IPS-15b (cell line): ENCODE data around the gene ADCY7.

Source experiments
- H3K27me3 ChIP-seq: one replicate; pipeline ENCODE4 v1.6.1; 2013; ENCODE audit warnings: low read length; ENCODE audit not compliant: control insufficient read depth, insufficient read depth
- H3K36me3 ChIP-seq: one replicate; pipeline ENCODE4 v1.6.1; 2013; ENCODE audit warnings: low read length; ENCODE audit not compliant: control insufficient read depth, insufficient read depth
- H3K4me1 ChIP-seq: one replicate; pipeline ENCODE4 v1.6.1; 2013; ENCODE audit warnings: mild to moderate bottlenecking, low read length; ENCODE audit not compliant: control insufficient read depth, insufficient read depth
- H3K4me3 ChIP-seq: one replicate; pipeline ENCODE4 v1.5.1; 2013; ENCODE audit warnings: low read depth, low read length
- H3K9ac ChIP-seq: one replicate; pipeline ENCODE4 v1.6.1; 2013; ENCODE audit warnings: low read depth, mild to moderate bottlenecking, low read length
- H3K9me3 ChIP-seq: one replicate; pipeline ENCODE4 v1.6.1; 2013; ENCODE audit warnings: mild to moderate bottlenecking, low read length; ENCODE audit not compliant: control insufficient read depth, insufficient read depth

Gene ADCY7

DNA sequence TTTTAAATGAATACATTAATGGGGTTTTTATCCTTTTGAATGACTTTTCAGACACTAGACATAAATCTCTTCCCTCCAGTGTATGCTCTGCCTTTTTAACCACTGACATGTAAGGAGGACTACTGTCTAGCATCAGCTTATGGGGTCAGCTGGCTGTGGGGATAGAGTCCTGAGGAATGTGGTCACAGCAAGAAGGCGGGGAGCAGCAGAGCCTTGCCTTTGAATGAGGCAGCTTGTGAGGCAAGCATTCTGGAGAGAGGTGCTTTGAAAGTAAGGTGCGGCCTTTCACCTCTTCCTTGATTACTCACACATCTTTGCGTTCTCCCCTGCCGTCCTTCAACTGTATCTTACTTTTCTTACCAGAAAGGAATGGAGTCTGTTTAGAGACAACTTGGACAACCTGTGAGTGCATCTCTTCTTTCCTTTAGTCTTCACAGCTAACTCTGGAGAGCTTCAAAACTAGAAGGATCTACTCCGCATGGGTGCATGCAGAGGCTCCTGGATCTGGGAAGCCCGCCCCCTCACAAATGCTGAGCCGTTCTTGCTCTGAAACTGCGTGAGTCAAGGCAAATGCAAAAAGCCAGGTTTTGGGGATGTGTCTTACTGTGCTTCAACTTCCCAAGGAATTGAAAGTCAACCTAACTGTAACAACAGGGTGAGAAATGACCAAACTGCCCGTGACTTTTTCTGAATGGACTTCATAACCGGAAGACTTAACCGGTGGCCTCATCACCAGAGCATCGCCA is 49.9 kb downstream of the ADCY7 start:
- Histone ChIP-seq H3K36me3 (peaks cover 56% of the 10 kb centered on the region), H3K27me3 (no peaks in the 10 kb centered on the region)

DNA sequence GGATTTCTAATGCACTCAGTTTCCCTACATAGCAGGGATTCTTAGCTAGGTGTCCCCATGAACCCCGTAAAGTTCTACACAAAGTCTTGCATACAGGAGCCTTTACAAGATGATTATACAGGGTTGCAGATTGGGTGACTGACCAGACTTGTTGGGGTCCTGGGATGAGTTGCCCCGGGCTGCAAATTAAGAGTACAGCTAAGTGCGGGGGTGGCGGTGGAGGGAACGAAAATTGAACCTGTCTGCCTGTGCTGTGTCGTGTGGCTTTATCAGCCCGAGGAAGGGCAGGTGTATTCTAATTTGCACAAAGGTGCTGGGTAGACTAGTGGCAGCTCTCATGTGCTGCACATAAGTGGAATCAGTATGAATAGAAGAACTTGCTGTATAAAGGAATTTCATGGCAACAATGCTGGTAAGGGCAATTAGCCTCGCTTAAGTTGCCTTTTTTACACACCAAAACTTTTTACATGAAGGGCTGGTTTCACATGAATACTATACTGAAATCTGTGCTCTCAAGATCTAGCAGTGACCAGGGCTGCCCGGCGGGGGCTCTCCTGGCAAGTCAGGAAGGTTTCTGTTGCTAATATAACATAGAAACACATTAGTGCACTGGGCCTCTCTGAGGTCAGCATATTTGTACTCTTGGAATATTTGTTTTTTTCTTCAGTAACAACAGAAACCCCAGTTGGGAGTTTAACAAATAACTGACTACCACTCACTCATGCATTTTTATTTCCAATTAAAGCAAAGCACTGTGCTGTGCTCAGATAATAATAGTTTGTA is 50.7 kb downstream of the ADCY7 start:
- Histone ChIP-seq H3K27me3 (no peaks in the 10 kb centered on the region), H3K36me3 (peaks cover 56% of the 10 kb centered on the region), H3K4me3 (no peak overlapping the region), H3K4me1 (no peaks in the 10 kb centered on the region), H3K9me3 (no peaks in the 10 kb centered on the region), H3K9ac (no peak overlapping the region)

More for the DNA sequence above, 49.9 kb downstream of the ADCY7 start:
- H3K4me1 ChIP-seq, result no peaks in the 10 kb centered on the region
- H3K9me3 ChIP-seq, result no peaks in the 10 kb centered on the region
- H3K9ac ChIP-seq, result no peak overlapping the region
- H3K4me3 ChIP-seq, result no peak overlapping the region

DNA sequence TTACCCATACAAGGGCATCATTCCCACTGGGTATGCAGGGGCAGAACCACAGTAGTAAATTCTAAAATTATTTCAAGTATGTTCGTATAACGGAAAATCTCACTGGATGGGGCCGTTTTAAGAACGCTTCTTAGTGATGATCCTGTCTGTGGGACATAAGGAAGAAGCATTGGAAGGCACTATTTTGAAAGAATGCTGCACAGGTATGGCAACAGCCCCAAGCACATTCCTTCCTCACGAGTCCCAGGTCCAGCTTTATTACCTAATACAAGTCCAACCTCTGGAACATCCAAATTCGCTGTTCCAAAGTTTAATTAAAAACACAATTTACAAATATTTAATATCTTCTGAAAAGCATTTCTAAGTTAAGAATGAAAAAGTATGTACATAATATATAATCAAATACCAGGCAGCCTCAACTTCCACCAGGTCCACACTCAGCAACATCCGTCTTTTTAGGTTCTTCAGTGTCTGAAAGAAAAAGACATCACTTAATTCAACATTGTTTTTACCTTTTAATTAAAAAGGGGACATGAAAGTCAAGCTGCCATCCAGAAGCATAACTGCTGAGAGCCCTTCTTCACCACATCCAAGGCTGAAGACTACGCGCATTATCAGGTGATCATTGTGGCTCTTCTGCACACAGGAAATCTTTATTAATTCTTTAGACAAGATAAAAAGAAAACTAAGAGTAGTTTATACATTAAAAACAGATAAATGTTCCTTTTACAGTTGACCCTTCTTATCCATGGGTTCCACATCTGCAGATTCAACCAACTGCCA is 52.6 kb downstream of the ADCY7 start:
- Histone ChIP-seq H3K9ac (no peak overlapping the region), H3K36me3 (peaks cover 48% of the 10 kb centered on the region), H3K27me3 (no peaks in the 10 kb centered on the region), H3K4me1 (no peaks in the 10 kb centered on the region), H3K4me3 (no peak overlapping the region), H3K9me3 (no peaks in the 10 kb centered on the region)

DNA sequence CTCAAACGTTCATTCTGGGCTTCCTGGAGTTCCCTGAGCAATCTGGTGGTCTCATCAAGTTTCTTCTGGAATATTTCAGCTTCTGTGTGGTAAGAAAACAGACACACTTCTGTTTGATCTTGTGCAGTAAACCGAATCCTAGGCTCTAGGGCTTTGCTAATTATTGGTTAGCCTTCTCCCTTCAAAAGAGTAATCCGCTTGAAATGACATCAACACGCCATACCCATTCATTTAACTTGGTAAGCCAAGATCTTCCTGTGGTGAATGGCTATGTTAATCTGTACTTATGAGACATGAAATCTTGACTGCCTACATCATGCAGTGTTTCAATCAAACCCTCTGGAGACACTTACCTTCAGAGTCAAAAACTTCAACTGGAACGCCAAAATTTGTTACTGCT is 54.0 kb downstream of the ADCY7 start:
- Histone ChIP-seq H3K27me3 (no peaks in the 10 kb centered on the region), H3K36me3 (peaks cover 43% of the 10 kb centered on the region), H3K9me3 (no peaks in the 10 kb centered on the region), H3K9ac (no peak overlapping the region), H3K4me3 (no peak overlapping the region), H3K4me1 (no peaks in the 10 kb centered on the region)

DNA sequence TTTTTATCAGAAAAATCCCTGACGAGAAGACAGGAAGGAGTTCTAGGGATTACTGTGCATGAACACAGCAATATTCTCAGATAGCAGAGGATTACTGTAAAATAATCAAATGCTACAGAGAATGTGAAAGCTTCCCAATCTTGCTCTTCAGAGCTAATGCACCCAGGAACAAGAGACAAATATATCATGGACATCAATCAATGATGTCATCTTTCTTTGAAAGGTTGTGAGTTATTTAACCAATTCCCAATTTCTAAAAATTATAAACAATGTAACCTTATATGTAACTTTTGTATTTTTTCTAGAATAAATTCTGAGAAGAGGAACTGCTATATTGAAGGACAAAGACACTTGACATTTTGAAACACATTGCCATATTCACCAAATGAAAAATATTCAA is 56.0 kb downstream of the ADCY7 start:
- H3K27me3 ChIP-seq, result no peaks in the 10 kb centered on the region
- H3K9me3 ChIP-seq, result no peaks in the 10 kb centered on the region
- H3K9ac ChIP-seq, result no peak overlapping the region
- peaks cover 24% of the 10 kb centered on the region for H3K36me3 ChIP-seq
- no peaks in the 10 kb centered on the region for H3K4me1 ChIP-seq
- no peak overlapping the region for H3K4me3 ChIP-seq

DNA sequence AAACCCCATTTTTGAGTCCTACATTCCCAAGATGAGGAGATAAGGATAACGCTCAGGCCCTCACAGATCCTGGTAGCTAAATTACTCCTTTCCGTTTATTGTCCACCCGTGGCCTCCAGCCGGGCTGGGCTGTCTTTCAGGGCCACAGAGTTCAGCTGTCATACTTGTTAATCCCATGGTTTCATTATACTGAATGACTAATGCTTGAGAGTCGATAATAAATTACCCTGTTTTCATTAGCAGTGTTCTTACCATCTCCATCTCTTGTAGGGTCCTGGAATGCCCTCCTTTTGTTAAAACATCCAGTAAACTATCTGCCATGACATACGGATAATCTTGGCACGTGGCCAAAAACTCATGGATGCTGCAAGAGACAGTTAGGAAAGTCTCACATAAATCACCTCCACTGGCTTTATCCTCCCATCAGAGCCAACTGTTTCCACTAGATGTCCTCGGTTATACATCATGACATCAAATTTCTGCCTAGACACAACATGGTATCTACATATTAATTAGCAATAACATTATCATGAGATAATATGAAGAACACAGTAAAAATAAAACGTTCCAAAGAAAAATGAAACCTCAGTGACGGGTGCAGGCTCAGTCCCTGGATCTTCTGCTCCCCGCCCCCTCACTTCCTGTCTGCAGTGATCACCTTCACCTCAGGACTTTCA is 57.1 kb downstream of the ADCY7 start:
- Histone ChIP-seq H3K36me3 (peaks cover 21% of the 10 kb centered on the region), H3K4me3 (no peak overlapping the region), H3K9ac (no peak overlapping the region), H3K27me3 (no peaks in the 10 kb centered on the region), H3K4me1 (no peaks in the 10 kb centered on the region), H3K9me3 (no peaks in the 10 kb centered on the region)

DNA sequence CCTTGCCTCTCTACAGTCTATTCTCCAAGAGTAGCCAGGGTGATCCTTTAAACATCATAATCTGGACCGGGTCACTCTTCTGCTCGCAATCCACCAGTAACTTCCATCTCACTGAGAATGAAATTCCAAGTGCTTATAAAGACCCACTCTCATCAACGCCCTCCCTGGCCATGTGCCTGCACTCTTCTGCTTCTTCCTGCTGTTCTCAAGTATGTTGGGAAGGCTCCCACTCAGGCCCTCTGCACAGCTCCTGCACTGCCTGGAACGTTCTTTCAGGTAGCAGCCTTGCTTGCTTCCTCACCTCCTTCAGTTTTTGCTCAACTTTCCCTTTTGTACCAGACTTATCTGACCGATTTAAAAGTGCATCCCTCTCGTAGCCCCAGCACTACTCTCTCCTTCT is 58.0 kb downstream of the ADCY7 start:
- no peaks in the 10 kb centered on the region for H3K4me1 ChIP-seq
- no peaks in the 10 kb centered on the region for H3K9me3 ChIP-seq
- H3K36me3 ChIP-seq, result peaks cover 17% of the 10 kb centered on the region
- no peaks in the 10 kb centered on the region for H3K27me3 ChIP-seq
- no peak overlapping the region for H3K9ac ChIP-seq
- no peak overlapping the region for H3K4me3 ChIP-seq

DNA sequence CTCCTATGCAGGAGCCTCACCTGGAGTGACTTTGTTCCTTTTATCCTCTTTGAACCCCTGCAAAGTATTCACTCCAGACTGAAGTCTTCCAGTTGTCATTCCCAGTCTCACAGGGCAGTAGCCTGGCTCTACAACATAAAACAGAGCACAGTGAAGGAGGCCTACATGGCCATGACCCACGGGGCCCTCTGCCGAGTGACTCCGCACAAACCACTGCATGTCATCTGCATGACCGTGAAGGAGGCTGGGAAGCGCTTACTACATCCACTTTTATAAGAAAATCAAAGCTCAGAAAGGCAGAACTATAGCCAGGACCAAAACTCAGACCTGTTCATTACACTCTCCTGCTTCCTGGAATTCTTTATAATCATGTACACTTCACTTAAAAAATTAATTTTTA is 59.9 kb downstream of the ADCY7 start:
- H3K4me1 ChIP-seq, result no peaks in the 10 kb centered on the region
- H3K9me3 ChIP-seq, result no peaks in the 10 kb centered on the region
- H3K36me3 ChIP-seq, result peaks cover 6% of the 10 kb centered on the region
- no peaks in the 10 kb centered on the region for H3K27me3 ChIP-seq
- no peak overlapping the region for H3K9ac ChIP-seq
- no peak overlapping the region for H3K4me3 ChIP-seq

DNA sequence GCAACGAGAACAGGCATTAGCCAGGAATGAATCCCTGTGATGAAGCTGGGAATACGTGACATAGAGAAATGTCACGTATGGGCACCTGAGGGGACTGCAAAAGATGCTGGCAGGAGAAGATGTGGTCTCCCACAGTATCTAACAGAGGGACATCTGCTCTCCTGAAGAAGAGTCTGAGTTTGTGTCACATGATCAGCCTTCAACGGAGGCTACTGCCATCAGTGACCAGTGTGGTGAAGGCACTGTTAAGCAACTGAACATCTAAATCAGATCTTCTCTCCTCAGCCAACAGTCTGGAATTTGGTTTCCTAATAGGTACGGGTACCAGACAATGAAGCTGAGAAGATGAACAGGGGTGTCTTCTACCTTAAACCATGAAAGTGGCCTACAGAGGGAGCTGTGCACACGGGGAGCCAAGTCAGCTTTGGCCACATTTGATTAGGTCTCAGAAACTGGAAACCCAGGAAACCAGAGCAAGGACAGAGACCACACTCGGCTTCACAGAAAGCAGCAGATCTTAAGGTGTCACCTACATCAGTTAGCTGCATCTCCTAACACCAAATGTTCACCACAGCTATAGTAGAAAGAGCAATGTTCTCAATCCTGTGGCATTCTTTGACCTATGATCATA is 60.6 kb downstream of the ADCY7 start:
- Histone ChIP-seq H3K27me3 (no peaks in the 10 kb centered on the region), H3K9ac (no peak overlapping the region), H3K9me3 (no peaks in the 10 kb centered on the region), H3K4me3 (no peak overlapping the region), H3K36me3 (peaks cover 6% of the 10 kb centered on the region), H3K4me1 (no peaks in the 10 kb centered on the region)

DNA sequence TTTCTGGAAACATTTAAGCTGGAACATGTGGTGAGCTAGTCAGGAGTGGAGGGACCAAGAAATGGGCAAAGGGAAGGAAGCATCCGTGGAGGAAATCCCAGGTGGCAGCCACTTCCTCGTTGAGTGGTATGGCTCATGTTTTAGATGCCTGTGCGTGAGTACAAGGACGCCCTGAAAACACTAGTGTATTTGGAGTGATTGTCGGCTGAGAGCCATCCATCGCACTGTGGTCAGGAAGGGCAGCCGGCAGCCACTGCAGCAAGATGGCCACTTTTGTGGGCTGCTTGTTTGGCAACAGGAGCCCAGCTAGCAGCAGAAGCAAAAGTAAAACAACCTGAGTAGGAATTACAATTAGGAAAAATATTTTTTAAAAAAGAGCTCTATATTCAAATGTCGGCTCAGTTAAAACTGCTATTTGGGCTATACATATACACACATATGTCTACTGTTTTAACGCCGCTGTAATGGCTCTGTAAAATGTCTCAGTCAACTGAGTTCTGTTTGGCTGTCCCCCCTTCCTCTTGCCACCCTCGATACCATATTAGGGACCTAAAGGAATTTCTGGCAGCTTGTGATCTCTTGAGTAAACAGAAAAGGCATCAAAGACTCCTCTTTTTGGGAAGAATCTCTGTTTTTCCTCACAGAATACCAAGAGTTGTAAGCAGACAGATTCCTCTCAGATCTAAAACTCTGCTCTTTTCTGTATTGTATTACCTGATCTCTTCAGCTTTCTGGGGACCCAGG is 63.3 kb downstream of the ADCY7 start:
- H3K4me3 ChIP-seq, result no peak overlapping the region
- H3K9me3 ChIP-seq, result no peaks in the 10 kb centered on the region
- no peaks in the 10 kb centered on the region for H3K27me3 ChIP-seq
- H3K36me3 ChIP-seq, result peaks cover 3% of the 10 kb centered on the region
- H3K4me1 ChIP-seq, result no peaks in the 10 kb centered on the region
- no peak overlapping the region for H3K9ac ChIP-seq
